Thymus (tissue), 11 donors: ENCODE measurements around the gene GPR153. TPM values are rescaled to one million over a fixed set of nuclear protein-coding genes. Genes with fewer than 3 reads are reported as not detected.

Experiments
- DNase-seq, 9 donors: peaks; one replicate each; pipeline ENCODE4 v3.0.0-alpha.2; 2013; ENCODE audit warnings: low spot score in 9 of 9, low read depth in 6 of 9, missing footprints in 1 of 9
- H3K27ac ChIP-seq, 2 donors: one replicate each; pipeline ENCODE4 v1.5.1; 2013; ENCODE audit warnings: control low read depth in 1 of 2, low read depth in 1 of 2, low read length in 1 of 2, mild to moderate bottlenecking in 1 of 2, moderate library complexity in 1 of 2
- H3K27me3 ChIP-seq, 2 donors: one replicate each; pipeline ENCODE4 v1.5.1; 2013; ENCODE audit warnings: low read length in 1 of 2; ENCODE audit not compliant: control insufficient read depth in 2 of 2, insufficient read depth in 1 of 2
- H3K36me3 ChIP-seq, 2 donors: one replicate each; pipeline ENCODE4 v1.5.1; 2013; ENCODE audit warnings: low read length in 1 of 2, mild to moderate bottlenecking in 1 of 2, moderate library complexity in 1 of 2; ENCODE audit not compliant: control insufficient read depth in 2 of 2, insufficient read depth in 2 of 2
- H3K4me1 ChIP-seq, 2 donors: one replicate each; pipeline ENCODE4 v1.5.1; 2013; ENCODE audit warnings: low read length in 2 of 2; ENCODE audit not compliant: control insufficient read depth in 2 of 2, insufficient read depth in 2 of 2
- H3K4me3 ChIP-seq, 2 donors: one replicate each; pipeline ENCODE4 v1.5.1; 2013; ENCODE audit warnings: low read length in 2 of 2, control low read depth in 1 of 2, mild to moderate bottlenecking in 1 of 2
- H3K9me3 ChIP-seq, 2 donors: one replicate each; pipeline ENCODE4 v1.5.1; 2013; ENCODE audit warnings: low read length in 1 of 2, mild to moderate bottlenecking in 1 of 2; ENCODE audit not compliant: control insufficient read depth in 2 of 2, insufficient read depth in 1 of 2
- WGBS: extraction: QIAGEN DNeasy Blood & Tissue Kit; methylation state at CpG from one replicate; pipeline ENCODE4 v1.1.7; 2013; 5-methylcytosine and 5-hydroxymethylcytosine counted together
- polyA plus RNA-seq: library from polyadenylated mRNA; stranded (reverse); fragments of 200-250 nt; gene quantifications from one replicate; pipeline ENCODE4 v1.2.3, GENCODE V29; 2013
- total RNA-seq: library from RNA; stranded (reverse); fragments of 120-200 nt; gene quantifications from one replicate; pipeline ENCODE4 v1.2.4, GENCODE V29; 2013
- donor health status: healthy.

Gene GPR153
- total and polyA plus RNA-seq, 2 donors, result 1.7 to 5.6 TPM

DNA sequence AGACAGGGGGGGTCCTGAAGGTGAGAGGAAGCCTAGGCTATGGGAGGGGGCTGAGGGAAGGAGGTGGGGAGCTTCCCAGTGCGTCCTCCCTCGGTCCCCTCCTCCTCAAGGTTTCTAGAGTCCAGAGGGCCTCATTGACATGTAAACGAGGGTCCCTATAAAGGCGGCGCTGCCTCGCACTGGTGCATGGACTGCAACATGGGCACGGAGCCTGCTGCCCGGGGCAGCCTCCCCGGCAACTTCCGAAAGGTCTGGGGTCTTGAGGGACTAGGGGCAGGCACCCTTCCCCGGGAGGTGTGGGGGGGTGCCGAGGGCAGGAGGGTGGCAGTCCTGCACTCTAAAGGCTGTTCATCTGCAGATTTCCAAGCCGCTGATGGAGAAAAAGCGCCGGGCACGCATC lies 16.9 kb downstream of the GPR153 start, which contains the start of gene HES3:
Gene HES3, plus strand, starts transcription at position 187 of the 400 bp plus-strand sequence. Its CDS starts 187 bp downstream, at position 374.
- Histone ChIP-seq H3K4me1 (peaks cover 2 to 16% of the 10 kb centered on the region in 2 donors), H3K27ac (no peak within 1 kb of the TSS), H3K27me3 (peaks cover 94 to 100% of the 10 kb centered on the region in 2 donors), H3K36me3 (no peaks in the 10 kb centered on the region), H3K9me3 (peaks cover 0 to 3% of the 10 kb centered on the region in 2 donors), H3K4me3 (no peak within 1 kb of the TSS)
- DNase-seq, result no peak
- WGBS, result 9% methylated on average over 16 of the region's 16 CpGs

DNA sequence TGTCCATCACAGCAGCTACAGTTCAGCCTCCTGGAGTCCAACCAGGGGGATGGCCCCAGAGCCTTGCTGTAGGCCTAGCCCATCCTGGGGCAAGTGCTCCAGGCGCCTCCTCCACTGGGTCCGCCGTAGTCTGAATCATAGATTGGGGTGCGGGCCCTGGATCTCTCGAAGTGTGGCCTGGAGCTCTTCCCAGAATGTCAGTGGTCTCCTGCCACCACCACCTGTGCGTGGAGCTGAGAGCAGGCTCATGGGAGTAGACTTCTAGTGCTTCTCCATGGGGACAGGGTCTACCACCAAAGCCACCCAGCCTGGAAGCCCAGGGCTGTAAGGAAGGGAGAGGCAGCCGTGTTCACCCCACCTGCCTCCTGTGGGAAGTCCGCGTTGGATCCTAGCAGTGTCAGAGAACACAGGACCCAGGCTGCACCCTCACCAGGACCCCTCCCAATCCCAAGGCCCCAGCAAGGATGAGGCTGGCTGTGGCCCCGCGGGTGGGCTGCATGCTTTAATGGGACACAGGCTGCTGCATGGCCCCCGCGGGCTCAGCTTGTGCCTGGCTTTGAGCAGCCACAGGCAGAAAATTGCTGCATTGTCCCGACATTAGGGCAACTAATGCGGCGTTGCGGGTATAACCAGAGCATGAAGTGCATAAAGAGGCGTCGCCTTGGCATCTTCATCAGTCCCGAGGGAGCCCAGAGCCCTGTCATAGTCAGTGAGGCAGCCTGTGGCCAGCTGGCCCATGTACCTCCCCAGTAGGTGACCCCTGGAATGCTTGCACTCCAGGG lies 17.7 kb downstream of the GPR153 start:
- H3K27ac ChIP-seq, result no peak overlapping the region
- no peaks in the 10 kb centered on the region for H3K36me3 ChIP-seq
- H3K27me3 ChIP-seq, result peaks cover 92 to 100% of the 10 kb centered on the region in 2 donors
- H3K4me3 ChIP-seq, result no peak overlapping the region
- peaks cover 0 to 3% of the 10 kb centered on the region in 2 donors for H3K9me3 ChIP-seq
- DNase-seq, result no peak
- H3K4me1 ChIP-seq, result peaks cover 2 to 13% of the 10 kb centered on the region in 2 donors
- whole genome bisulfite sequencing, result 26% methylated on average over 20 of the region's 20 CpGs

DNA sequence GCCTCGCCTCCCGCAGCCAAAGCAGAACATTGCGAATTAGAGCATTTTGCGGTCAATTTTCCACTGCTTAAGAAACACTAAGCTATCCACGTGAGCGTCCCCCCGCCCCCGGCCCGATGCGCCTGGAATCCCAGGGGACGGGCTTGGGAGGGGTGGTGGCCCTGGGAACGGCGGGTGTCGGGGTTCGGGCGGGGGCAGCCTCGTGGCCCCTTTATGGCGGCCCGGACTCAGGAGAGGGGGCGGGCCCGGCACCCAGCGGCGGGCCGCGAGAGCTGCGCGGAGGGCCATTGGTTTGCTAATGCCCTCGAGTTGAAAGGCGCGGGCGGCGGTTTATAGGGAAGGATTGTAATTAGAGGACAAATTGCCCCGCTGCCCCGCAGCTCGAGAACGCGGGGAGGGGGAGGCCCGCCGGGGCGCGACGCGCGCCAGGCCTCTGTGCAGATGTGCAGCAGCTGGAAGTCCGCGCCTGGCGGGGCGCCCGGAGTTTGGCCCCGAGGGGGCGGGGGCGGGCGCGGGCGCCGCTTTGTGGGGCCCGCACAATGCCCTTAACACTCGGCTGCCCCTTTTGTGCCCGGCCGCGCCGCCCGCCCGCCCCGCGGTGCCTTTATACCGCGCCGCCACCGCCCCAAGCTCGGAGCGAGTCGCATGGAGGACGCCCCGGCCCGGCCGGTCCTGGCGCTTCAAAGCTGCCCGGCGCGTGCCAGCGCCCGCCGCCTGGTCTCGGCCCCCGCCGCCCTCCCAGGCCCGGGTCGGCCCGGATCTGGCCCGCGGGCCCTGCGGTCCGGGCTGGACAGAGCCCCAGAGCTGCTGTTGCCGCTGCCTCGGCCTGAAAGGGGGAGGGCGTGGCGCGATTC lies 18.8 kb downstream of the GPR153 start:
- no peak for DNase-seq
- H3K36me3 ChIP-seq, result no peaks in the 10 kb centered on the region
- no peak overlapping the region for H3K4me3 ChIP-seq
- H3K9me3 ChIP-seq, result peaks cover 0 to 3% of the 10 kb centered on the region in 2 donors
- peaks cover 2 to 13% of the 10 kb centered on the region in 2 donors for H3K4me1 ChIP-seq
- H3K27ac ChIP-seq, result no peak overlapping the region
- peaks cover 86 to 96% of the 10 kb centered on the region in 2 donors for H3K27me3 ChIP-seq
- WGBS, result 2% methylated on average over 99 of the region's 99 CpGs

DNA sequence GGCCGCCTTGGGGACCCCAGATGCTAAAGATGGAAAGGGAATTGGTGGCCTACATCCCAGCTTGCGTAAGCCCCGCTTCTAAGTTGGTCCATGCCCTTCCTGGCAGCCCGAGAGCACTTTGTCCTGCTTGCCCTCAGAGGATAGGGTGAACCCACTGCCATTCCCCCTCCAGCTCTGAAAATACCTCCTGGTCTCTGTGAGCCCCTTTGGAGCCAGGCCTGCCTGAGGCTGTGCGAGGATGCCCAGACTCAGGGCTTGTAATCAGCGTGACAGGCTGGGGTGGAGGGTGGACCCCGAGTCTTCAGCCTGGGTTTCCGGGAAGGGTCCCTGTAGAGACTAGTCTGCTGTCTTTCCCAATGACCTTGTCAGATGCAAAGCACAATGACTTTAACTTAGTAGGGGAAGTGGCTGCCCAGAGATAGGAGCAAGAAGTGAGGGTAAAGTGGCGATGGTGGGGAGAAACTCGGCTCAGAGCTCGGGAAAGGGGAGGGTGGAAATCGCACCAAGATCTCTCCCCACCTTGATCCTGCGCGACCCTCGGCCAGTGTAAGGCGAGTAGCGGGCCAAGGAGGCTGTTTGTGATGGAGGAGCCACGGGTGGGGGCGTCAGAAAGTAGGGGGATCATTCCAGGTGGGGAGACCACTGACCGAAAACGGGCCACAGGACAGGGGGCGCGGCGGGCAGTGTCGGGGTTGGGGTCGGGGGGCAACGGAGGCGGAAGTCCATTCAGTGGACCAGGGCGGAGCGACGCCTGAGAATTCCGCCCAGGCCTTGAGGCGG lies 19.6 kb downstream of the GPR153 start:
- Histone ChIP-seq H3K27me3 (peaks cover 79 to 88% of the 10 kb centered on the region in 2 donors), H3K4me1 (peaks cover 2 to 9% of the 10 kb centered on the region in 2 donors), H3K4me3 (no peak overlapping the region), H3K9me3 (peaks cover 0 to 3% of the 10 kb centered on the region in 2 donors), H3K27ac (no peak overlapping the region), H3K36me3 (no peaks in the 10 kb centered on the region)
- DNase-seq, result no peak
- 15% methylated on average over 33 of the region's 33 CpGs for WGBS

DNA sequence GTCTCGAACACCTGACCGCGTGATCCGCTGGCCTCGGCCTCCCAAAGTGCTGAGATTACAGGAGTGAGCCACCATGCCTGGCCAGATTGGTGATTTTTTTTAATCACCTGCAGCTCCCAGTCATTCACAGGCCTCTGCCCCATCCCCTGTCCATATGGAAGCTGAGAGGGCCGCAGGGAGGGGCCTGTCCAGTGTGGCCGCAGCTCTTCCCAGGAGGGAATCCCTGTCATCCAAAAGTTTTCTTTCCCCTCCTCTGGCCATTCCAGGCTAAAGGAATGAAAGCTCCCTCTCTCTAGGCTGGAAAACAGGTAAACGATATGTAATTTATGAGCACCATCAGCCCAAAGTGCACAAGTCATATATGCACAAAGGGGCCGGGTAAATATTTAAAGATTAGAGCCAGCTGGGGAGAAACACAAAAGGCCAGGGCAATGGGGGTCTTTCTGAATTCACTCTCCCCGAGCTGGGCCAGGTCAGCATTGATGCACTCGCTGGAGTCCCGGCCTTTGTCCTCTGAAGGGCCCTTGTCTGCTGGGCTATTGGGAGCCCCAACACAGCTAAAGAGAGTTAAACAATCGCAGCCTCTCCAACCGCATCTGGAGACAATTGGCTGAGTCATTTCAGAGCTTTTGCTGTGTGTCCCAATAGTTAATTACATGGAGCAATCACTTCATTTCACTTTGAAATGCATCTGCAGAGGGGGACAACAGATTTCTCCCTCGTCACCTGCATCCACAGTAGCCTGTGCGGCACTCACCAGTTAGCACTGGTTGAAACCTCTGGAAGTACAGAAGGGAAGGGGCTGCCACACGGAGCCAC lies 20.7 kb downstream of the GPR153 start:
- 41% methylated on average over 17 of the region's 17 CpGs for WGBS
- DNase-seq, result no peak
- Histone ChIP-seq H3K9me3 (peaks cover 0 to 3% of the 10 kb centered on the region in 2 donors), H3K36me3 (no peaks in the 10 kb centered on the region), H3K4me3 (no peak overlapping the region), H3K27me3 (peaks cover 68 to 76% of the 10 kb centered on the region in 2 donors), H3K4me1 (peaks cover 2 to 6% of the 10 kb centered on the region in 2 donors), H3K27ac (no peak overlapping the region)

DNA sequence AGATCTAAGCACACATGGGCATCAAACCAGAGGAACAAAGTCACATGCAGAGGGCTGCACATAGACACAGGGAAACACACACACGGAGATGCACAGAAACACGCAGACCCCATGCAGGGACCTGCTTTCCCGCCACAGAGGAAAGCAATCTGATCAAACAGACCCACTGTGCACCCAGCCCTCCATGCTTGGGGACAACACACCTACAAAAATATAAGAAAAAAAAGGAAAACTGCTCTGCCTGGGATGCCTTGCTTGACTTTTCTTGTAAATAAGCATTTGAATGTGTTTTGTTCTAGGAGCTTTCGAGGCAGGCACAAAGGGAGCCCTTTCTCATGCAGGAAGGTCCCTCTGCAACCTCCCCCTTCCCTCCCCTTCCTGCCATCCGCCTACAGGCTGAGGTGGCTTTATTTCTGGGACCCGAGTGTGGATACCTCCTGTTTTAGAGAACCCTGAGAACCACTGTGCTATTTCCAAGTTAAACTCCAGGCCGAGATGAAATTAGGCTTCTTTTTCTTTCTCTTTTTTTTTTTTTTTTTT lies 21.6 kb downstream of the GPR153 start:
- WGBS, result 21% methylated on average over 7 of the region's 7 CpGs
- Histone ChIP-seq H3K4me3 (no peak overlapping the region), H3K4me1 (peaks cover 10 to 13% of the 10 kb centered on the region in 2 donors), H3K36me3 (peaks cover 0 to 3% of the 10 kb centered on the region in 2 donors), H3K9me3 (peaks cover 0 to 3% of the 10 kb centered on the region in 2 donors), H3K27me3 (peaks cover 59 to 67% of the 10 kb centered on the region in 2 donors), H3K27ac (no peak overlapping the region)
- DNase-seq, result no peak

DNA sequence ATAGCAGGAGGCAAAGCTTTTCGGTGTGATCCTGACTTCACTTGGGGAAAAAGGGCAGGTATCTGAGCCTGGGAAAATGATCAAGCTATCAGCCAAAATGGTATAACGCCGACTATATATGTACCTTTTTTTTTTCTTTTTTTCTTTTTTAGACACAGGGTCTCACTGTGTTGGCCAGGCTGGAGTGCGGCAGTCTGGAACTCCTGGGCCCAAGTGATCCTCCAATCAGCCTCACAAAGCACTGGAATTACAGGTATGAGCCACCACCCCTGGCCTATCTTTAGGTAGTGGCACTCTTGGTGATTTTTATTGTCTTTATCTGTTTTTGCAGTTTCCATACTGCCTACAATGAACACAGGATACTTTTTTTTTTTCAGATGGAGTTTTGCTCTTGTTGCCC lies 23.8 kb downstream of the GPR153 start:
- no peaks in the 10 kb centered on the region for H3K9me3 ChIP-seq
- H3K27ac ChIP-seq, result no peak overlapping the region
- peaks cover 11 to 15% of the 10 kb centered on the region in 2 donors for H3K36me3 ChIP-seq
- over 99% methylated on average over 4 of the region's 4 CpGs for WGBS
- no peak for DNase-seq
- H3K4me1 ChIP-seq, result peaks cover 10 to 13% of the 10 kb centered on the region in 2 donors
- peaks cover 38 to 46% of the 10 kb centered on the region in 2 donors for H3K27me3 ChIP-seq
- no peak overlapping the region for H3K4me3 ChIP-seq

DNA sequence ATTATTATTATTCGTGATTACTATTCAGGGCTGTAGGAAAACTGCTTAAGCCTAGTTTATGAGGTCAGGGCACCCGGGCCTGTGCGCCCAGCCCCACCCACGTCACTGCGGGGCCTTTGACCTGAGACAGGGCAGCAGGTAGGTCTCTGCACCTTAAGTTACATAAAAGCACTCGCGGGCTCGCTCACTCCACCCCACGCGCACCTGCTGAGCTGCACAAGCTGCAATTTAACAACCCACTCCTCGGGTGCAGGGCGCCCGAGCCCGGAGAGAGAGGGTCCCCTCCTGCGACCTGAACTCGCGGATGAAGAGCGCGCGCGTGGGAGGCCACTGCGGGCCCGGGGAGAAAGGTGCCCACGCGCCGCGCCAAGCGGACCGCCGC lies 25.6 kb downstream of the GPR153 start:
- peak in 1 of 9 donors; percentile 35 for DNase-seq
- under 1% methylated on average over 30 of the region's 30 CpGs for WGBS

More for the DNA sequence above, 25.6 kb downstream of the GPR153 start:
- peaks cover 23 to 28% of the 10 kb centered on the region in 2 donors for H3K27me3 ChIP-seq
- peaks cover 25 to 28% of the 10 kb centered on the region in 2 donors for H3K36me3 ChIP-seq
- H3K27ac ChIP-seq, result peak overlapping the region in 1 of 2 donors; percentile 8
- no peaks in the 10 kb centered on the region for H3K9me3 ChIP-seq
- H3K4me3 ChIP-seq, result peak overlapping the region; percentile 70 to 96
- peaks cover 10 to 13% of the 10 kb centered on the region in 2 donors for H3K4me1 ChIP-seq
